Body of pancreas (tissue), 4 donors: ENCODE data around the gene TSPAN10. TPM values are rescaled to one million over a fixed set of nuclear protein-coding genes. Genes with fewer than 3 reads are reported as not detected.

Experiments used
- ATAC-seq: fragments of 150-250 bp; one replicate; pipeline ENCODE4 v1.9.1; 2016
- DNase-seq, 4 donors: peaks; one replicate each; pipeline ENCODE4 v3.0.0-alpha.2; 2019
- H3K27ac ChIP-seq, 4 donors: fragments of 200-600 bp; sonication (generic); 1 replicate in 3 of 4; 2 replicates in 1 of 4; pipeline versions ENCODE4 v1.5.1 to v1.6.1; 2016 to 2019; ENCODE audit warnings: mild to moderate bottlenecking in 1 of 4, mixed read lengths in 1 of 4, moderate library complexity in 1 of 4
- H3K27me3 ChIP-seq, 2 donors: fragments of 200-600 bp; sonication (generic); one replicate each; pipeline ENCODE4 v1.6.0; 2016; ENCODE audit warnings: mild to moderate bottlenecking in 1 of 2
- H3K36me3 ChIP-seq, 2 donors: fragments of 200-600 bp; sonication (generic); replicated peaks in 1 of 2; 2 replicates each; pipeline ENCODE4 v1.5.1; 2016; ENCODE audit warnings: low read depth in 2 of 2; ENCODE audit not compliant: insufficient read depth in 1 of 2
- H3K4me1 ChIP-seq: fragments of 200-600 bp; sonication (generic); one replicate; pipeline ENCODE4 v1.6.0; 2016
- H3K4me3 ChIP-seq, 2 donors: fragments of 200-600 bp; sonication (generic); 1 replicate in 1 of 2; 2 replicates in 1 of 2; pipeline ENCODE4 v1.5.1; 2016 to 2019
- H3K9me3 ChIP-seq, 3 donors: fragments of 200-600 bp; sonication (generic); 1 replicate in 2 of 3; 2 replicates in 1 of 3; pipeline ENCODE4 v1.5.1; 2016
- POLR2A ChIP-seq, 3 donors: fragments of 450-650 bp; IDR thresholded peaks; one replicate each; pipeline ENCODE4 v1.6.1; 2016; ENCODE audit warnings: antibody characterized with exemption in 3 of 3, mild to moderate bottlenecking in 2 of 3
- WGBS, 2 donors: methylation state at CpG; one replicate each; pipeline ENCODE4 v1.1.5; 2017; 5-methylcytosine and 5-hydroxymethylcytosine counted together
- intact Hi-C: fragments of 100-400 bp; cut with DNase I; formaldehyde crosslinking; loops from one replicate; pipeline ENCODE4 v1.15.1; 2023
- total RNA-seq, 2 donors: library from RNA; depleted of rRNA; stranded (reverse); fragments of >200 nt; gene quantifications; one replicate each; pipeline ENCODE4 v1.1.0, GENCODE V29; 2016
- TF ChIP-seq, protein P1 (sequence below), 7 experiments: fragments of 450-650 bp in 4 of 7; fragments of 200-600 bp in 3 of 7; sonication (generic) in 3 of 7; IDR thresholded peaks; one replicate each; pipeline ENCODE4 v1.5.1; 2016 to 2019; ENCODE audit warnings: antibody characterized with exemption in 7 of 7

The TSPAN10 gene
- total RNA-seq: 1 to 10 TPM; 1.0 to 5.3 TPM

DNA sequence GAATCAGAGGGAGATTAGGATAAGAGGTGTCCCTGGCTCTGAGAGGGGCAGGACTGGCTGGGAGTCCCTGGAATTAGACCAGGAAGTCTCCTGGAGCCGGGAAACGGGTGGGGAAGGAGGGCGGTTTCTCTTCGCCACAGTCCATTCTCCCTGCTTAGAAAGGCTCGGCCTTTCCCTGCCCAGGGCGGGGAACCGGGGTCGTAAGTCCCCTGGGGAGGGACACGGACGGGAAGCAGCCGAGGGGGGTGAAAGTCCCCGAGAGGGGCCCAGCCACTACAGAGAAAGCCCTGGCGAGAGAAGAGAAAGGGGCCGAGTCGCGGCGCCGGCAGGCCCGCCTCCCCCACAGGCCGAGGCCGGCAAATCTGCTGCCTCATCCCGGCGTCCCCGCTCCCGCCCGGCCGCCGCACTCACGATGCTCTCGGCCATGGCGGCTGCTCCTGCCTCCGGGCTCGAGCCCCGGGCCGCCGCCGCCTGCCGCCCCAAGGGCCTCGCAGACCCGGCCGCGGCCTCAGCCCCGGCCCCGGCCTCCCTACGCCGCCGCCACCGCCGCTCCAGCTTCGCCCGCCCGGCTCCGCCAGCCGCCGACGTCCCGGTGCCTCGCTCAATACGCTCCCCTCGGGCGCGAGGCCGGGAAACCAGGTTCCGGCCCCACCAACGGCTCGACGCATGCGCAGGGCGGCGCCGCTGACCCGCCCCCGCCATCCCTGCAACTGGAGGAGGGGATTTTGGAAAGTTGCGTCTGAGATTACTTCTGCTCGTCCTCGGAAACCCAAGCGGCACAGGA is at the start of gene TSPAN10, which contains the start of gene NPLOC4:
TSS of gene TSPAN10 (plus strand) at position 692 of the 784 bp plus-strand sequence. CDS start 5,217 bp downstream, outside the sequence.
TSS of gene NPLOC4 (minus strand) at position 608 of the 784 bp plus-strand sequence. CDS start at position 426, 182 bp downstream.
- DNase-seq (peak; percentile 86 to 91 (median 90)), ATAC-seq (peak; percentile 96)
- peak within 1 kb of the TSS; percentile 76 to 93 (median 88) for H3K27ac ChIP-seq
- intact Hi-C loops: no loop called here
- H3K4me1 ChIP-seq: peaks cover 23% of the 10 kb centered on the region
- WGBS, 2 donors: 0% methylated on average over 49 to 76 of the region's 77 CpGs
- TF ChIP-seq, protein P1, sequence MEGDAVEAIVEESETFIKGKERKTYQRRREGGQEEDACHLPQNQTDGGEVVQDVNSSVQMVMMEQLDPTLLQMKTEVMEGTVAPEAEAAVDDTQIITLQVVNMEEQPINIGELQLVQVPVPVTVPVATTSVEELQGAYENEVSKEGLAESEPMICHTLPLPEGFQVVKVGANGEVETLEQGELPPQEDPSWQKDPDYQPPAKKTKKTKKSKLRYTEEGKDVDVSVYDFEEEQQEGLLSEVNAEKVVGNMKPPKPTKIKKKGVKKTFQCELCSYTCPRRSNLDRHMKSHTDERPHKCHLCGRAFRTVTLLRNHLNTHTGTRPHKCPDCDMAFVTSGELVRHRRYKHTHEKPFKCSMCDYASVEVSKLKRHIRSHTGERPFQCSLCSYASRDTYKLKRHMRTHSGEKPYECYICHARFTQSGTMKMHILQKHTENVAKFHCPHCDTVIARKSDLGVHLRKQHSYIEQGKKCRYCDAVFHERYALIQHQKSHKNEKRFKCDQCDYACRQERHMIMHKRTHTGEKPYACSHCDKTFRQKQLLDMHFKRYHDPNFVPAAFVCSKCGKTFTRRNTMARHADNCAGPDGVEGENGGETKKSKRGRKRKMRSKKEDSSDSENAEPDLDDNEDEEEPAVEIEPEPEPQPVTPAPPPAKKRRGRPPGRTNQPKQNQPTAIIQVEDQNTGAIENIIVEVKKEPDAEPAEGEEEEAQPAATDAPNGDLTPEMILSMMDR (IDR thresholded peaks at IDR 0.05): no peak
- TF ChIP-seq POLR2A (IDR thresholded peaks at IDR 0.05): peak; percentile 38 to 50 (median 49)
- H3K4me3 ChIP-seq: peak within 1 kb of the TSS; percentile 48 to 54
- H3K9me3 ChIP-seq: no peaks in the 10 kb centered on the region
- H3K36me3 ChIP-seq: no peaks in the 10 kb centered on the region
- no peaks in the 10 kb centered on the region for H3K27me3 ChIP-seq

DNA sequence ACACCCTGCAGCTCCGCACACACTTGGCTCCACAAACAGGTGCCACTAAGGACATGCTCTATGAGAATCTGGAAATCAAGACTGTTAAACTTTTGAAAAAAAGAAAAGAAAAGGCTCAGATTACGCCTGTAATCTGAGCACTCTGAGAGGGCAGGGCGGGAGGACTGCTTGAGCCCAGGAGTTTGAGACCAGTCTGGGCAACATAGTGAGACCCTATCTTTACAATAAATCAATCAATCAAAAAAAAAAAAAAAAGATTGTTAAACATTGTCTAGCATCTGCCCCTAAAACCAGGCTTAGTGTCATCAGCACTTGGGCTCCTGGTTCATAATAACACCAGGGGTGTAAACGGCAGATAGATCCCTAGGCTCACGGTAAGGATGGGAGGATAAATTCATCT is 47.4 kb upstream of the TSPAN10 start:
- Histone ChIP-seq H3K27ac (no peak overlapping the region), H3K9me3 (no peaks in the 10 kb centered on the region), H3K4me1 (no peaks in the 10 kb centered on the region), H3K36me3 (peaks cover 13 to 32% of the 10 kb centered on the region in 2 donors), H3K4me3 (no peak overlapping the region), H3K27me3 (no peaks in the 10 kb centered on the region)
- no peak for ATAC-seq
- no peak for DNase-seq
- WGBS, 2 donors: 87 to 91% methylated on average over 5 of the region's 5 CpGs
- TF ChIP-seq, protein P1 (IDR thresholded peaks at IDR 0.05): no peak
- TF ChIP-seq POLR2A (IDR thresholded peaks at IDR 0.05): no peak
- intact Hi-C loops: no loop called here

DNA sequence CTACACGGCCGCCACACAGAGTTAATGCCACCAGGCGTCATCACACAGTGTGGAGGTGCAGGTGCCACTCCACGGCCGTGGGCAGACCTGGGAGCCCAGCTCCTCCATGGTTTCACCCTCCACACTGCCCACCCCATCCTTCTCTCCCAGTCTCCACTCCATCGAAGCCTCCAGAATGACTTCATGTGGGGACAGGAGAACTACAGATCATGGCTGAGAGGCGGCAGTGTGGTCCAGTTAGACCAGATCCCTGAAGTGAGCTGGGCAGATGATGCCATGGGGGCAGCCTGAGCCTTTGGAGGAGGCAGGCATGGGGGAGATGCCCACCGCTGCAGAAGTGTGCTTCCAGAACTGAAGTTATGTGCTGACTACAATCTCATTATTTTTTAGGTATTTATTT is 46.9 kb upstream of the TSPAN10 start:
- H3K36me3 ChIP-seq: peaks cover 13 to 32% of the 10 kb centered on the region in 2 donors
- intact Hi-C loops: no loop called here
- no peaks in the 10 kb centered on the region for H3K27me3 ChIP-seq
- H3K9me3 ChIP-seq: no peaks in the 10 kb centered on the region
- H3K4me3 ChIP-seq: no peak overlapping the region
- TF ChIP-seq, protein P1 (IDR thresholded peaks at IDR 0.05): no peak
- TF ChIP-seq POLR2A (IDR thresholded peaks at IDR 0.05): no peak
- no peaks in the 10 kb centered on the region for H3K4me1 ChIP-seq
- DNase-seq: no peak
- no peak for ATAC-seq
- WGBS, 2 donors: 91 to 92% methylated on average over 6 to 8 of the region's 8 CpGs
- H3K27ac ChIP-seq: no peak overlapping the region

DNA sequence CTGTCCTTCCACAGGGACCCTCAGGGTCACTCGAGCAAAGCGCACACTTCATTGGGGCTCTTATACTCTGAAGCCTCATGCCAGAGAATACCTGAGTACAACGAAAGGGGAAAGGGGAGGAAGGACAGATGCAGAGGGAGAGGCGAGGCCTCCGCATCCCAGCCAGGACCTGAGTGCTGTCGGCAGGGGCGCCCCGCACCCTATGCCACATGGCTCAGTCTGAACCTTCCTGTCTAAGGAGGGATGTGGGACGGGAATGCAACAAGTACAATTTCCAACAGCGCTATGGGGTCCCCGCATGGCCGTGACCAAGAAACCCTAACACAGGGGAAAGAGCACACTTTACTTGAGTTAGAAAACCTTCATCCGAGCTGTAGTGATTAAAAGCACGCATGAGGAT is 45.0 kb upstream of the TSPAN10 start:
- intact Hi-C loops: no loop called here
- H3K9me3 ChIP-seq: no peaks in the 10 kb centered on the region
- H3K27ac ChIP-seq: no peak overlapping the region
- ATAC-seq (no peak), DNase-seq (no peak)
- TF ChIP-seq, protein P1 (IDR thresholded peaks at IDR 0.05): no peak
- TF ChIP-seq POLR2A (IDR thresholded peaks at IDR 0.05): no peak
- no peaks in the 10 kb centered on the region for H3K4me1 ChIP-seq
- H3K36me3 ChIP-seq: peaks cover 13 to 40% of the 10 kb centered on the region in 2 donors
- 90 to 93% methylated on average over 14 of the region's 14 CpGs for WGBS, 2 donors
- no peaks in the 10 kb centered on the region for H3K27me3 ChIP-seq
- no peak overlapping the region for H3K4me3 ChIP-seq
